ENCODE data around the gene TMEM175.

The TMEM175 gene

GRCh38 chr4:958696-959337 is 26.6 kb downstream of the TMEM175 start:
- H3K79me2 ChIP-seq = no peaks in the 10 kb centered on the region
- H3K36me3 ChIP-seq (ENCODE audit: control insufficient read depth, insufficient read depth, low read length) = no peaks in the 10 kb centered on the region
- no peak overlapping the region for H3K4me3 ChIP-seq (ENCODE audit: low read depth, low read length)
- H3K4me2 ChIP-seq (ENCODE audit: low read length) = no peak overlapping the region
- TF ChIP-seq, protein P1, sequence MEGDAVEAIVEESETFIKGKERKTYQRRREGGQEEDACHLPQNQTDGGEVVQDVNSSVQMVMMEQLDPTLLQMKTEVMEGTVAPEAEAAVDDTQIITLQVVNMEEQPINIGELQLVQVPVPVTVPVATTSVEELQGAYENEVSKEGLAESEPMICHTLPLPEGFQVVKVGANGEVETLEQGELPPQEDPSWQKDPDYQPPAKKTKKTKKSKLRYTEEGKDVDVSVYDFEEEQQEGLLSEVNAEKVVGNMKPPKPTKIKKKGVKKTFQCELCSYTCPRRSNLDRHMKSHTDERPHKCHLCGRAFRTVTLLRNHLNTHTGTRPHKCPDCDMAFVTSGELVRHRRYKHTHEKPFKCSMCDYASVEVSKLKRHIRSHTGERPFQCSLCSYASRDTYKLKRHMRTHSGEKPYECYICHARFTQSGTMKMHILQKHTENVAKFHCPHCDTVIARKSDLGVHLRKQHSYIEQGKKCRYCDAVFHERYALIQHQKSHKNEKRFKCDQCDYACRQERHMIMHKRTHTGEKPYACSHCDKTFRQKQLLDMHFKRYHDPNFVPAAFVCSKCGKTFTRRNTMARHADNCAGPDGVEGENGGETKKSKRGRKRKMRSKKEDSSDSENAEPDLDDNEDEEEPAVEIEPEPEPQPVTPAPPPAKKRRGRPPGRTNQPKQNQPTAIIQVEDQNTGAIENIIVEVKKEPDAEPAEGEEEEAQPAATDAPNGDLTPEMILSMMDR (IDR thresholded peaks at IDR 0.05) = no peak
- H3K27me3 ChIP-seq (ENCODE audit: control insufficient read depth, insufficient read depth, low read length) = no peaks in the 10 kb centered on the region
- no peaks in the 10 kb centered on the region for H3K4me1 ChIP-seq
- no peak overlapping the region for H3K27ac ChIP-seq
- H2AFZ ChIP-seq = no peak overlapping the region
- no peak overlapping the region for H3K9ac ChIP-seq
- no peaks in the 10 kb centered on the region for H3K9me3 ChIP-seq (ENCODE audit: control insufficient read depth, low read length)

DNA sequence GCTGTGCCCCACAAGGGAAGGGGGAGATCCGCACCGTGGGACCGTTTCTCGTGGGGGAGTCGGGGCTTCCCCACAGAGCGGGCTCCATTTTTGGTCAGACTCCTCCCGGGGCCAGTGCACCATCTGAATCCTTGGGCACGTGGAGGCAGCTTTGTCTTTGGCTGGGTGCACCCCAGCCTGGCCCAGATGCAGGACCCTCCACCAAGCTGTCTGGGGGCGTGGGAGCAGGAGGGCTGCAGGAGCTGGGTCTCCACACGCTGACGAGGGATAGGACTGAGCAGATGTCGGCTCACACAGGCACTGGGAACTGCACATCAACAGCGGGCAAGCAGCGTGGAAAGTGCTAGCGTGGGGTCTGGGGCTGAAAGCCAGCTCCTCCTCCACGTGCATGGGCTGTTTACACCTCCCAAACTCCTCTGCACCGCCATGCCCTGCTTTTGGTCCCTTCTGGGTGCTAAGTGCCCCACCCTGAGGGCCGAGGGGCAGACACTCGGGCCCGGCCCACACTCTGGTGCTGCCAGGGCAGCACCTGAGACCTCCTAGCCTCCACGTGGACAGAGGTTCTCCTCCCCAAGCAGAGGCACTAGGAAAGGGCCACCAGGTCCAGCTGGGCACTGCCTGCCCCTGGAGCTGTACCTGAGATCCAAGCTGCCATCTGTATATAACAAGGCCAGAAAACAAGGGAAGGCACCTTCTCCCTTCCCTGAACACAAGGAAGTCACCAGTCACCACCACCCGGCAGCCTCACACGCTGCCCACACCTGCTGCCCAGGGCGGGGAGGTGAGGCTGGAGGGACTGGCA is 27.3 kb downstream of the TMEM175 start:
- TF ChIP-seq, protein P1 (IDR thresholded peaks at IDR 0.05) = no peak
- H3K36me3 ChIP-seq (ENCODE audit: control insufficient read depth, insufficient read depth, low read length) = no peaks in the 10 kb centered on the region

DNA sequence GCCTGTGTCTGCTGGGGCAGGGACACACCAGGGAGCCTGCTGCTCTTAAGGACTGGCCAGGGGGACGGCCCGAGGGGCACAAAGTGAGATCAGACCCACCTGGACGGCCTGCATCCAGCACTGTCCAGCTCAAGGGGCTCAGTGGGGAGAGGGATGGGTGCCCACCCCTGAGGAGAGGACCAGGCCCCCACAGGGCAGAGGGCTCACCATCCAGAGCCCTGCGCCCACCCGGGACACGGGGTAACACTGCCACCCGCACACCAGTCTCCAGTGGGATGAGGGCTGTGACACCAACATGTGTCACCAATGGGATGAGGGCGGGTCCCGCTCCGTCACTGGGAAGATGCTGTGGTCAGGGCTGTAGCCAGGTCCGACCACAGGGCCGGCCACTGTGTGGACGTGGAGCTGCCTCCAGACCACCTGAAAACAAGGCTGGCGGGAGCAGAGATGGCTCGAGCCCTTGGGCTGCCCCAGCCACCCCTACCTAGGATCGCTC is 27.9 kb downstream of the TMEM175 start:
- H3K9ac ChIP-seq = no peak overlapping the region
- H3K27me3 ChIP-seq (ENCODE audit: control insufficient read depth, insufficient read depth, low read length) = no peaks in the 10 kb centered on the region
- no peaks in the 10 kb centered on the region for H3K36me3 ChIP-seq (ENCODE audit: control insufficient read depth, insufficient read depth, low read length)
- no peak overlapping the region for H3K27ac ChIP-seq
- TF ChIP-seq, protein P1 (IDR thresholded peaks at IDR 0.05) = no peak
- H3K79me2 ChIP-seq = no peaks in the 10 kb centered on the region
- no peak overlapping the region for H2AFZ ChIP-seq
- H3K9me3 ChIP-seq (ENCODE audit: control insufficient read depth, low read length) = no peaks in the 10 kb centered on the region
- H3K4me3 ChIP-seq (ENCODE audit: low read depth, low read length) = no peak overlapping the region
- H3K4me1 ChIP-seq = no peaks in the 10 kb centered on the region
- H3K4me2 ChIP-seq (ENCODE audit: low read length) = no peak overlapping the region

More for the DNA sequence above, 27.3 kb downstream of the TMEM175 start:
- Histone ChIP-seq H3K4me1 (no peaks in the 10 kb centered on the region), H3K27ac (no peak overlapping the region), H2AFZ (no peak overlapping the region), H3K9me3 (ENCODE audit: control insufficient read depth, low read length) (no peaks in the 10 kb centered on the region), H3K4me2 (ENCODE audit: low read length) (no peak overlapping the region), H3K79me2 (no peaks in the 10 kb centered on the region), H3K4me3 (ENCODE audit: low read depth, low read length) (no peak overlapping the region), H3K27me3 (ENCODE audit: control insufficient read depth, insufficient read depth, low read length) (no peaks in the 10 kb centered on the region), H3K9ac (no peak overlapping the region)

DNA sequence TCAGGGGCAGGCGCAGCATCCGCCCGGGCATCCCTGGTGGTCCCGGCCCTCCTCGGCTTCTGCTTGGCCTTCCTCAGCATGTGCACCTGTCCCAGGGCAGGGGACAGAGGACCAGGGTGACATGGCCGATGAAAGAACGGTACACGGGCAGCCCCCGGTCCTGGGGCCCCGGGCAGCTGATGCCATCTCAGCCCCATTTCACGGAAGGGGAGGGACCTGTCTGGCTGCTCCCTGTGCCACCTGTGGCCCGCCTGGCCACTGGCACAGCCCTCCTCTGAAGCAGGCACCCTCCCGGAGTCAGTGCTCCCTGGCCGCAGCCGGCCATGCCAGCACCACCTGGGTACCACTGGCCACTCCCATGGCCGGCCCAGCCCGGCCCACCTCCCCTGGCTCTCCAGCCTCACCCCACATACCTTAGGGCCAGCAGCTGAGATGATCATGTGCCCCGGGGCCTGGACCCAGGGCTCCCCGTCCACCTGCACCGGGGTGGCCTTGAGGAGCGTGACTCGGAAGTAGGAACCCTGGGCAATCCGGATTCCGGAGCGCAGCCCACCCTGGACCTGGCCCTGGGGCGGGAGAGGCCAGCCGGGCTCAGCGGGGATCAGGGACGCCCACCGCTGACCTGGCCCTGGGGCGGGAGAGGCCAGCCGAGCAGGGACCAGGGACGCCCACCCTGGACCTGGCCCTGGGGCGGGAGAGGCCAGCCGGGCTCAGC is 28.5 kb downstream of the TMEM175 start:
- Histone ChIP-seq H3K36me3 (ENCODE audit: control insufficient read depth, insufficient read depth, low read length) (no peaks in the 10 kb centered on the region), H3K4me1 (no peaks in the 10 kb centered on the region), H3K9ac (no peak overlapping the region), H3K27me3 (ENCODE audit: control insufficient read depth, insufficient read depth, low read length) (no peaks in the 10 kb centered on the region), H3K9me3 (ENCODE audit: control insufficient read depth, low read length) (no peaks in the 10 kb centered on the region), H3K79me2 (no peaks in the 10 kb centered on the region), H3K4me3 (ENCODE audit: low read depth, low read length) (no peak overlapping the region), H3K4me2 (ENCODE audit: low read length) (no peak overlapping the region), H3K27ac (no peak overlapping the region), H2AFZ (no peak overlapping the region)
- TF ChIP-seq, protein P1 (IDR thresholded peaks at IDR 0.05) = no peak

Data from parathyroid adenoma (tissue), 2 donors.